Endothelial cell (in vitro differentiated cells): ENCODE data around the gene CAPN9. TPM values are rescaled to one million over a fixed set of nuclear protein-coding genes. Genes with fewer than 3 reads are reported as not detected.
"Not testable (repeated sequence)": the region's sequence is repeated elsewhere in the genome, so short reads cannot be mapped to it uniquely, and the experiment has no call there.

Source experiments
- DNase-seq: peaks from one replicate; pipeline ENCODE4 v3.0.0; 2021; ENCODE audit warnings: low spot score
- H3K27ac Mint-ChIP-seq: one replicate; pipeline ENCODE4 v1.8.0; 2021; ENCODE audit warnings: mixed read lengths, inconsistent platforms; ENCODE audit not compliant: unreplicated experiment
- H3K27me3 Mint-ChIP-seq: one replicate; pipeline ENCODE4 v1.8.0; 2021; ENCODE audit warnings: mild to moderate bottlenecking, moderate library complexity, mixed read lengths, inconsistent platforms; ENCODE audit not compliant: unreplicated experiment
- H3K36me3 Mint-ChIP-seq: one replicate; pipeline ENCODE4 v1.8.0; 2021; ENCODE audit warnings: mild to moderate bottlenecking, low read depth, mixed read lengths, inconsistent platforms; ENCODE audit not compliant: unreplicated experiment
- H3K4me1 Mint-ChIP-seq: one replicate; pipeline ENCODE4 v1.8.0; 2021; ENCODE audit warnings: mild to moderate bottlenecking, mixed read lengths, inconsistent platforms; ENCODE audit not compliant: unreplicated experiment
- H3K4me3 Mint-ChIP-seq: one replicate; pipeline ENCODE4 v1.8.0; 2021; ENCODE audit warnings: mild to moderate bottlenecking, mixed read lengths, inconsistent platforms; ENCODE audit not compliant: unreplicated experiment
- H3K9me3 Mint-ChIP-seq: one replicate; pipeline ENCODE4 v1.8.0; 2021; ENCODE audit warnings: mixed read lengths, inconsistent platforms; ENCODE audit not compliant: unreplicated experiment
- CTCF ChIP-seq: fragments of 200-600 bp; sonication (generic); IDR thresholded peaks from one replicate; pipeline ENCODE4 v1.5.0; 2021; ENCODE audit warnings: antibody characterized with exemption; ENCODE audit not compliant: unreplicated experiment
- long read RNA-seq: library from polyadenylated mRNA; unstranded; transcript quantifications from one replicate; pipeline ENCODE4 v2.0.0, GENCODE V29; 2020; ENCODE audit not compliant: unreplicated experiment
- total RNA-seq: library from RNA; stranded (reverse); fragmentation: NEBNext Ultra II Directional; extraction: Animal tissue kit (Norgen Biotek cat#: 25700); gene quantifications from one replicate; pipeline ENCODE4 v1.2.1, GENCODE V29; 2021; ENCODE audit not compliant: unreplicated experiment

Gene CAPN9
- total RNA-seq: not detected
- long read RNA-seq: 0 reads

GRCh38 chr1:230747127-230747730 lies at the start of gene CAPN9:
CAPN9 (plus strand) TSS chr1:230747388; CDS start chr1:230747497, 109 bp downstream.
- Mint-ChIP-seq H3K27ac (no peak within 1 kb of the TSS), H3K36me3 (no peaks in the 10 kb centered on the region), H3K4me3 (no peak within 1 kb of the TSS), H3K27me3 (peaks cover 14% of the 10 kb centered on the region), H3K9me3 (no peaks in the 10 kb centered on the region), H3K4me1 (peaks cover 8% of the 10 kb centered on the region)
- DNase-seq: no peak
- no peak for TF ChIP-seq CTCF

GRCh38 chr1:230698130-230698529 lies 49.1 kb upstream of the CAPN9 start:
- no peak for DNase-seq
- H3K27me3 Mint-ChIP-seq: peaks cover 2% of the 10 kb centered on the region
- H3K4me3 Mint-ChIP-seq: no peak overlapping the region
- H3K36me3 Mint-ChIP-seq: peaks cover 5% of the 10 kb centered on the region
- H3K9me3 Mint-ChIP-seq: no peaks in the 10 kb centered on the region
- H3K27ac Mint-ChIP-seq: no peak overlapping the region
- no peak for TF ChIP-seq CTCF
- H3K4me1 Mint-ChIP-seq: no peaks in the 10 kb centered on the region

- not testable (repeated sequence) for H3K36me3 Mint-ChIP-seq, DNase-seq, H3K4me1 Mint-ChIP-seq, H3K4me3 Mint-ChIP-seq, H3K9me3 Mint-ChIP-seq, H3K27ac Mint-ChIP-seq, H3K27me3 Mint-ChIP-seq
Observed at GRCh38 chr1:230698964-230699363, 48.2 kb upstream of the CAPN9 start.

- no peak for DNase-seq
- Mint-ChIP-seq H3K27me3 (peaks cover 2% of the 10 kb centered on the region), H3K27ac (no peak overlapping the region), H3K9me3 (no peaks in the 10 kb centered on the region), H3K4me3 (no peak overlapping the region), H3K36me3 (peaks cover under 1% of the 10 kb centered on the region), H3K4me1 (no peaks in the 10 kb centered on the region)
- TF ChIP-seq CTCF: no peak
Observed at GRCh38 chr1:230699716-230700115, 47.5 kb upstream of the CAPN9 start.

GRCh38 chr1:230700132-230700531 lies 47.1 kb upstream of the CAPN9 start:
- H3K4me1 Mint-ChIP-seq: no peaks in the 10 kb centered on the region
- peaks cover 4% of the 10 kb centered on the region for H3K36me3 Mint-ChIP-seq
- H3K9me3 Mint-ChIP-seq: no peaks in the 10 kb centered on the region
- TF ChIP-seq CTCF: no peak
- H3K4me3 Mint-ChIP-seq: no peak overlapping the region
- DNase-seq: no peak
- no peak overlapping the region for H3K27ac Mint-ChIP-seq
- peaks cover 2% of the 10 kb centered on the region for H3K27me3 Mint-ChIP-seq
